ENCODE results near the gene ZNF831. TPM values are rescaled to one million over a fixed set of nuclear protein-coding genes. Genes with fewer than 3 reads are reported as not detected.

The ZNF831 gene
- total RNA-seq, 1 experiment from 2014 or later = 0.04 TPM

DNA sequence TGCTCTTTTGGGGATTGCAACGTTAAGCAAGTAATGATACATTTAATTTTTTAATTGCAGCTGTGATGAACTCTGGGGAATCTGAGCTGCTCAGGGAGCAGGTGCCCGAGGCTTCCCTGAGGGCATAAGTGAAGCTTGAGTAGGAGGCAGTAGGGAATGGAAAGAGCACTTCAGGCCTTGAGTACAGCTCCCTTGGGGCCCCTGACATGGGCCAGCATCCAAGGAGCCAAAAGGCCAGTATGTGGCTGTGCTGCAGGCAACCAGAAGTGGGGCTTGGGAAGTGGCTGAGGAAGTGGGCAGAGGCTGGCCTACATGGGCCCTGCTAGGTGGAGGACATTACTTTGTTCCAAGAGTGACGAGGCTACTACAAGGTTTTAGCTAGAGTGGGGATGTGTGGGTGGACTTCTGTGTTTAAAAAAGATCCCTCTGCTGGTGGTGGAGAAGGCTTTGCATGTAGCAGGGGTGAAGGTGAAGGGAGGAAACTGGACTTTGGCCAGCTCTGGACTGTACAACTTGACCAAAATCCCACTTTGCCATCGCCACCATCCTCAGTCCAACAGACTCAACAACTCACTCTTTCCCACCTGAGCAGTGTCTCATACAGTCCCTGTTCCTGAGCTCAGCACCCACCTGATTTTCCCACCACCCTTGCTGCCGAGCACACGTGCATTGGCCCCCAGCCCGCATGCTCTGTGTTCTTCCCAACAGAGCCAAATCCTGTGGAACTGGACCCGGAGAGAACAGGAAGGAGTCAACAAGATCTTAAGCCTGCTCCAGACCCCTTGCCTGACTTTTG lies 10.9 kb upstream of the ZNF831 start:
- Mint-ChIP-seq H3K27ac (no peak overlapping the region), H3K36me3 (no peaks in the 10 kb centered on the region), H3K9me3 (no peaks in the 10 kb centered on the region), H3K4me1 (no peaks in the 10 kb centered on the region; the same call in 1 of the 2 replicates), H3K4me3 (no peak overlapping the region), H3K27me3 (ENCODE audit: low read depth) (no peaks in the 10 kb centered on the region; the same call in none of the 2 replicates)
- TF ChIP-seq FOXJ3 (CRISPR knock-in tag; IDR thresholded peaks at IDR 0.05; ENCODE audit: borderline replicate concordance) (no peak), ZNF138 (CRISPR knock-in tag; conservative IDR thresholded peaks at IDR 0.05) (no peak), HMGA2 (CRISPR knock-in tag; IDR thresholded peaks at IDR 0.05) (no peak), ZNF121 (CRISPR knock-in tag; IDR thresholded peaks at IDR 0.05) (no peak), SOX15 (CRISPR knock-in tag; IDR thresholded peaks at IDR 0.05) (no peak), EMX1 (CRISPR knock-in tag; IDR thresholded peaks at IDR 0.05) (no peak), CBFB (CRISPR knock-in tag; IDR thresholded peaks at IDR 0.05; ENCODE audit: low read depth) (no peak), ZNF671 (CRISPR knock-in tag; IDR thresholded peaks at IDR 0.05) (no peak), OVOL2 (CRISPR knock-in tag; IDR thresholded peaks at IDR 0.05; ENCODE audit: borderline replicate concordance) (no peak)
- TF ChIP-seq, protein P1, sequence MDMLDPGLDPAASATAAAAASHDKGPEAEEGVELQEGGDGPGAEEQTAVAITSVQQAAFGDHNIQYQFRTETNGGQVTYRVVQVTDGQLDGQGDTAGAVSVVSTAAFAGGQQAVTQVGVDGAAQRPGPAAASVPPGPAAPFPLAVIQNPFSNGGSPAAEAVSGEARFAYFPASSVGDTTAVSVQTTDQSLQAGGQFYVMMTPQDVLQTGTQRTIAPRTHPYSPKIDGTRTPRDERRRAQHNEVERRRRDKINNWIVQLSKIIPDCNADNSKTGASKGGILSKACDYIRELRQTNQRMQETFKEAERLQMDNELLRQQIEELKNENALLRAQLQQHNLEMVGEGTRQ (CRISPR knock-in tag; IDR thresholded peaks at IDR 0.05) = no peak
- TF ChIP-seq, protein P2, sequence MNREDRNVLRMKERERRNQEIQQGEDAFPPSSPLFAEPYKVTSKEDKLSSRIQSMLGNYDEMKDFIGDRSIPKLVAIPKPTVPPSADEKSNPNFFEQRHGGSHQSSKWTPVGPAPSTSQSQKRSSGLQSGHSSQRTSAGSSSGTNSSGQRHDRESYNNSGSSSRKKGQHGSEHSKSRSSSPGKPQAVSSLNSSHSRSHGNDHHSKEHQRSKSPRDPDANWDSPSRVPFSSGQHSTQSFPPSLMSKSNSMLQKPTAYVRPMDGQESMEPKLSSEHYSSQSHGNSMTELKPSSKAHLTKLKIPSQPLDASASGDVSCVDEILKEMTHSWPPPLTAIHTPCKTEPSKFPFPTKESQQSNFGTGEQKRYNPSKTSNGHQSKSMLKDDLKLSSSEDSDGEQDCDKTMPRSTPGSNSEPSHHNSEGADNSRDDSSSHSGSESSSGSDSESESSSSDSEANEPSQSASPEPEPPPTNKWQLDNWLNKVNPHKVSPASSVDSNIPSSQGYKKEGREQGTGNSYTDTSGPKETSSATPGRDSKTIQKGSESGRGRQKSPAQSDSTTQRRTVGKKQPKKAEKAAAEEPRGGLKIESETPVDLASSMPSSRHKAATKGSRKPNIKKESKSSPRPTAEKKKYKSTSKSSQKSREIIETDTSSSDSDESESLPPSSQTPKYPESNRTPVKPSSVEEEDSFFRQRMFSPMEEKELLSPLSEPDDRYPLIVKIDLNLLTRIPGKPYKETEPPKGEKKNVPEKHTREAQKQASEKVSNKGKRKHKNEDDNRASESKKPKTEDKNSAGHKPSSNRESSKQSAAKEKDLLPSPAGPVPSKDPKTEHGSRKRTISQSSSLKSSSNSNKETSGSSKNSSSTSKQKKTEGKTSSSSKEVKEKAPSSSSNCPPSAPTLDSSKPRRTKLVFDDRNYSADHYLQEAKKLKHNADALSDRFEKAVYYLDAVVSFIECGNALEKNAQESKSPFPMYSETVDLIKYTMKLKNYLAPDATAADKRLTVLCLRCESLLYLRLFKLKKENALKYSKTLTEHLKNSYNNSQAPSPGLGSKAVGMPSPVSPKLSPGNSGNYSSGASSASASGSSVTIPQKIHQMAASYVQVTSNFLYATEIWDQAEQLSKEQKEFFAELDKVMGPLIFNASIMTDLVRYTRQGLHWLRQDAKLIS (CRISPR knock-in tag; IDR thresholded peaks at IDR 0.05; ENCODE audit: borderline replicate concordance) = no peak
- TF ChIP-seq, protein P3, sequence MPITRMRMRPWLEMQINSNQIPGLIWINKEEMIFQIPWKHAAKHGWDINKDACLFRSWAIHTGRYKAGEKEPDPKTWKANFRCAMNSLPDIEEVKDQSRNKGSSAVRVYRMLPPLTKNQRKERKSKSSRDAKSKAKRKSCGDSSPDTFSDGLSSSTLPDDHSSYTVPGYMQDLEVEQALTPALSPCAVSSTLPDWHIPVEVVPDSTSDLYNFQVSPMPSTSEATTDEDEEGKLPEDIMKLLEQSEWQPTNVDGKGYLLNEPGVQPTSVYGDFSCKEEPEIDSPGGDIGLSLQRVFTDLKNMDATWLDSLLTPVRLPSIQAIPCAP (CRISPR knock-in tag; IDR thresholded peaks at IDR 0.05) = no peak
- TF ChIP-seq, protein P4, sequence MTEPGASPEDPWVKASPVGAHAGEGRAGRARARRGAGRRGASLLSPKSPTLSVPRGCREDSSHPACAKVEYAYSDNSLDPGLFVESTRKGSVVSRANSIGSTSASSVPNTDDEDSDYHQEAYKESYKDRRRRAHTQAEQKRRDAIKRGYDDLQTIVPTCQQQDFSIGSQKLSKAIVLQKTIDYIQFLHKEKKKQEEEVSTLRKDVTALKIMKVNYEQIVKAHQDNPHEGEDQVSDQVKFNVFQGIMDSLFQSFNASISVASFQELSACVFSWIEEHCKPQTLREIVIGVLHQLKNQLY (CRISPR knock-in tag; IDR thresholded peaks at IDR 0.05) = no peak
- TF ChIP-seq, protein P5, sequence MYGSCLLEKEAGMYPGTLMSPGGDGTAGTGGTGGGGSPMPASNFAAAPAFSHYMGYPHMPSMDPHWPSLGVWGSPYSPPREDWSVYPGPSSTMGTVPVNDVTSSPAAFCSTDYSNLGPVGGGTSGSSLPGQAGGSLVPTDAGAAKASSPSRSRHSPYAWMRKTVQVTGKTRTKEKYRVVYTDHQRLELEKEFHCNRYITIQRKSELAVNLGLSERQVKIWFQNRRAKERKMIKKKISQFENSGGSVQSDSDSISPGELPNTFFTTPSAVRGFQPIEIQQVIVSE (CRISPR knock-in tag; IDR thresholded peaks at IDR 0.05; ENCODE audit: borderline replicate concordance) = no peak
- TF ChIP-seq, protein P6, sequence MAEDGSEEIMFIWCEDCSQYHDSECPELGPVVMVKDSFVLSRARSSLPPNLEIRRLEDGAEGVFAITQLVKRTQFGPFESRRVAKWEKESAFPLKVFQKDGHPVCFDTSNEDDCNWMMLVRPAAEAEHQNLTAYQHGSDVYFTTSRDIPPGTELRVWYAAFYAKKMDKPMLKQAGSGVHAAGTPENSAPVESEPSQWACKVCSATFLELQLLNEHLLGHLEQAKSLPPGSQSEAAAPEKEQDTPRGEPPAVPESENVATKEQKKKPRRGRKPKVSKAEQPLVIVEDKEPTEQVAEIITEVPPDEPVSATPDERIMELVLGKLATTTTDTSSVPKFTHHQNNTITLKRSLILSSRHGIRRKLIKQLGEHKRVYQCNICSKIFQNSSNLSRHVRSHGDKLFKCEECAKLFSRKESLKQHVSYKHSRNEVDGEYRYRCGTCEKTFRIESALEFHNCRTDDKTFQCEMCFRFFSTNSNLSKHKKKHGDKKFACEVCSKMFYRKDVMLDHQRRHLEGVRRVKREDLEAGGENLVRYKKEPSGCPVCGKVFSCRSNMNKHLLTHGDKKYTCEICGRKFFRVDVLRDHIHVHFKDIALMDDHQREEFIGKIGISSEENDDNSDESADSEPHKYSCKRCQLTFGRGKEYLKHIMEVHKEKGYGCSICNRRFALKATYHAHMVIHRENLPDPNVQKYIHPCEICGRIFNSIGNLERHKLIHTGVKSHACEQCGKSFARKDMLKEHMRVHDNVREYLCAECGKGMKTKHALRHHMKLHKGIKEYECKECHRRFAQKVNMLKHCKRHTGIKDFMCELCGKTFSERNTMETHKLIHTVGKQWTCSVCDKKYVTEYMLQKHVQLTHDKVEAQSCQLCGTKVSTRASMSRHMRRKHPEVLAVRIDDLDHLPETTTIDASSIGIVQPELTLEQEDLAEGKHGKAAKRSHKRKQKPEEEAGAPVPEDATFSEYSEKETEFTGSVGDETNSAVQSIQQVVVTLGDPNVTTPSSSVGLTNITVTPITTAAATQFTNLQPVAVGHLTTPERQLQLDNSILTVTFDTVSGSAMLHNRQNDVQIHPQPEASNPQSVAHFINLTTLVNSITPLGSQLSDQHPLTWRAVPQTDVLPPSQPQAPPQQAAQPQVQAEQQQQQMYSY (CRISPR knock-in tag; IDR thresholded peaks at IDR 0.05) = no peak
- TF ChIP-seq, protein P7, sequence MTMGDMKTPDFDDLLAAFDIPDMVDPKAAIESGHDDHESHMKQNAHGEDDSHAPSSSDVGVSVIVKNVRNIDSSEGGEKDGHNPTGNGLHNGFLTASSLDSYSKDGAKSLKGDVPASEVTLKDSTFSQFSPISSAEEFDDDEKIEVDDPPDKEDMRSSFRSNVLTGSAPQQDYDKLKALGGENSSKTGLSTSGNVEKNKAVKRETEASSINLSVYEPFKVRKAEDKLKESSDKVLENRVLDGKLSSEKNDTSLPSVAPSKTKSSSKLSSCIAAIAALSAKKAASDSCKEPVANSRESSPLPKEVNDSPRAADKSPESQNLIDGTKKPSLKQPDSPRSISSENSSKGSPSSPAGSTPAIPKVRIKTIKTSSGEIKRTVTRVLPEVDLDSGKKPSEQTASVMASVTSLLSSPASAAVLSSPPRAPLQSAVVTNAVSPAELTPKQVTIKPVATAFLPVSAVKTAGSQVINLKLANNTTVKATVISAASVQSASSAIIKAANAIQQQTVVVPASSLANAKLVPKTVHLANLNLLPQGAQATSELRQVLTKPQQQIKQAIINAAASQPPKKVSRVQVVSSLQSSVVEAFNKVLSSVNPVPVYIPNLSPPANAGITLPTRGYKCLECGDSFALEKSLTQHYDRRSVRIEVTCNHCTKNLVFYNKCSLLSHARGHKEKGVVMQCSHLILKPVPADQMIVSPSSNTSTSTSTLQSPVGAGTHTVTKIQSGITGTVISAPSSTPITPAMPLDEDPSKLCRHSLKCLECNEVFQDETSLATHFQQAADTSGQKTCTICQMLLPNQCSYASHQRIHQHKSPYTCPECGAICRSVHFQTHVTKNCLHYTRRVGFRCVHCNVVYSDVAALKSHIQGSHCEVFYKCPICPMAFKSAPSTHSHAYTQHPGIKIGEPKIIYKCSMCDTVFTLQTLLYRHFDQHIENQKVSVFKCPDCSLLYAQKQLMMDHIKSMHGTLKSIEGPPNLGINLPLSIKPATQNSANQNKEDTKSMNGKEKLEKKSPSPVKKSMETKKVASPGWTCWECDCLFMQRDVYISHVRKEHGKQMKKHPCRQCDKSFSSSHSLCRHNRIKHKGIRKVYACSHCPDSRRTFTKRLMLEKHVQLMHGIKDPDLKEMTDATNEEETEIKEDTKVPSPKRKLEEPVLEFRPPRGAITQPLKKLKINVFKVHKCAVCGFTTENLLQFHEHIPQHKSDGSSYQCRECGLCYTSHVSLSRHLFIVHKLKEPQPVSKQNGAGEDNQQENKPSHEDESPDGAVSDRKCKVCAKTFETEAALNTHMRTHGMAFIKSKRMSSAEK (CRISPR knock-in tag; IDR thresholded peaks at IDR 0.05; ENCODE audit: borderline replicate concordance) = no peak
- TF ChIP-seq, protein P8, sequence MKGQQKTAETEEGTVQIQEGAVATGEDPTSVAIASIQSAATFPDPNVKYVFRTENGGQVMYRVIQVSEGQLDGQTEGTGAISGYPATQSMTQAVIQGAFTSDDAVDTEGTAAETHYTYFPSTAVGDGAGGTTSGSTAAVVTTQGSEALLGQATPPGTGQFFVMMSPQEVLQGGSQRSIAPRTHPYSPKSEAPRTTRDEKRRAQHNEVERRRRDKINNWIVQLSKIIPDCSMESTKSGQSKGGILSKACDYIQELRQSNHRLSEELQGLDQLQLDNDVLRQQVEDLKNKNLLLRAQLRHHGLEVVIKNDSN (CRISPR knock-in tag; IDR thresholded peaks at IDR 0.05) = no peak
- POLR2A ChIA-PET = no interaction called here
- no peak for DNase-seq (ENCODE audit: low spot score)
- CTCF ChIA-PET = interaction anchor here (1.9 kb wide), 1 partner anchor 55 kb away, joined by 7 read pairs; no protein-coding TSS in a partner anchor
- ATAC-seq = no peak

Measured in WTC11 (cell line).